HL-60/S4 treated with phorbol 12-myristate 13-acetate at 8.2 ng/mL for 4 days and 3 days (cell line): ENCODE measurements around the gene KIAA1671.
"Not testable (repeated sequence)": the region's sequence is repeated elsewhere in the genome, so short reads cannot be mapped to it uniquely, and the experiment has no call there.

Experiments used
- in situ Hi-C: fragments of 300-500 bp; cut with MboI; formaldehyde crosslinking; loops from 2 replicates; pipeline ENCODE4 v1.15.0; 2022; ENCODE audit warnings: low sequenced_read_pairs

Gene KIAA1671

DNA sequence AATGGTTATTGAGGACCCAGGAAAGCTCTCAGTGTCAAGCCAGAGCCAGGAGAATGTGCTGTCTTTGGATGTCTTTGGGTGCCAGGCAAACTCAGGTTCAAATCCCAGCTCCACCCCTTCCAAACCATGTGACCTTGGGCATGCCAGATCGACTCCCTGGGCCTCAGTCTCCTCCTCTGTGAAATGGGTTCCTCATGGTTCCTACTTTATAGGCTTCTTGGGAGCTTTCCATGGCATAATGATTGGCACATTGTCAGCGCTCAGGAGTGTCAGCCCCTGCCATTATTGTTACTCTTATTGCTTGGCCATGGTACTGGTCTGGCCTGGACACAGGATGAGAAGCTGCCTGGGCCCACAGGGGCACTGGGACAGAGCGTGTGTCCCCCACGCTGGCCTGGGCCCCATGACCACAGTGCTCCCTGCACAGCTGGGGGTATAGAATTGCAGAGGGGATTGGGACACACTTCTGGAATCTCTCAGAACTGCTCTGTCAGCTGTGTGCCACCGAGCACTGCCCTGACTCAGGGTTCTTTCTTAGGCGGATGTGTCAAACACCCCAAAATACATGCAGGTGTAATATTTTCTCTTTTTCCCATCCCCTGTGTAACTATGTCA lies 209.5 kb downstream of the KIAA1671 start:
- in situ Hi-C loops, result no loop called here

DNA sequence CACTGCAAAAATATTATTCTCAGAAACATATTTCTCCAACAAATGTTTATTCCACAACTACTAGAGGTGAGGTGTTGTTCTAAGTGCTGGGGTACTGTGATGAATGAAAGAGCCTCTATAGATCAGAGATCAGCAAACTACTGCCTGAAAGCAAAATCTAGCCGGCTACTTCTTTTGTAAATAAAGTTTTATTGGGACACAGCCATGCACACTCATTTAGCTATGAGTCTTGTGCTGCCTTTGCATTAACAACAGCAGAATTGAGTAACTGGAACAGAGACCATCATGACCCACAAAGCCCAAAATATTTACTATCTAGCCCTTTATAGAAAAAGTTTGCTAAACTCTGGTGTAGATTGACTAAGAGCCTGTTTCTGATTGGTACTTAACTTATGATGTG lies 210.0 kb downstream of the KIAA1671 start:
- in situ Hi-C loops, result no loop called here

DNA sequence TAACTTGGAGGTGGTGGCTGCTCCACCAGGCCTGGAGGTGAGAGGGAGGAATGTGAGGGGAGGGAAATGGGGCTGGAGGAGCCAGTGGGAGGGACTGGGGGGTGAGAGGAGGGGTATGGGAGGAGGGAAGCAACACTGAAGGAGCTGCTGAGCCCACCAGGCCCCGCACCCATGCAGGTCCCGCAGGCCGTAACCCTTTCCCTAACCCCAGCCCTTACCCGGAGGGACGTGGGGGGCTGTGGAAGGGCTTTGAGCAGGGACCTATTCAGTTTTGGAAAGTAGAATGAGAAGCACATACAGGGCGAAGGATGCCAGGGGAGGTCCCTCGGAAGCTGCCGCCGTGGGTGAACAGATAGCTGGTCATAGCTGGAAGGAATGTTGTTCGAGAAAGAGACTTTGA lies 213.3 kb downstream of the KIAA1671 start:
- in situ Hi-C loops, result no loop called here

DNA sequence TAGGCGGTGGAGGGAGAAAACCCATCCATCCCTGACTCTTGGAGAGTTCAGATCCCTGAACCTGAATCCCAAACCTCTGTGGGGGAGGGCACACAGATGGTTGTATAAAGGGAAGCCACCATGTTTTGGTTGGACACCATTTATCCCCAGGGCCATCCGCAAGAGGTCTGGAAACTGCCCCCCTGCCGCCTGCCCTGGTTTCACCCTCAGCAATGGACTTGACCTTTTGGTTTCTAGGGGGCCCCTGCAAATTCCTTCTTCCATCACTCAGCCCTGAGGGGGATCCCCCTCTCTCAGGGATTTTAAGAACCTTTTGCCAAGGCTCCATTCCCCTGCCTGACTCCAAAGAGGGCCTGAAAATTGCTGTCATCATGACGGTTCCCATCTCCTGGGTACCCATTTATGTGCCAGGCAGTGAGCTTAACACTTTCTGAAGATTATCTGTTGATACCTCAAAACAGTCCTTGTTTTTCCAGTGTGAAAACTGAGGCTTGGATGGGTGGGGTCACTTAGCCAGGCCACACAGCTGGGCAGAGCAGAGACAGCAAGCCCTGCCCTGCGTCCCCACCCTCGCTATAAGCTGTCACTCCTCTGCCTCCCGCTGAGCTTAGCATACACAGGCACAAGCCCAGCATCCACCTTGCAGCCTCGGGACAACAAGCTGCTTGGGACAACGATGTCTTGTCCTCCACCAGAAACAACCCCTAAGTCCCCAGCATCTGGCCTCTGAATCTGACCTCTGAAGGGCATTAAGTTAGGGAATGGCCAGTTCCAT lies 213.9 kb downstream of the KIAA1671 start:
- in situ Hi-C loops, result no loop called here

DNA sequence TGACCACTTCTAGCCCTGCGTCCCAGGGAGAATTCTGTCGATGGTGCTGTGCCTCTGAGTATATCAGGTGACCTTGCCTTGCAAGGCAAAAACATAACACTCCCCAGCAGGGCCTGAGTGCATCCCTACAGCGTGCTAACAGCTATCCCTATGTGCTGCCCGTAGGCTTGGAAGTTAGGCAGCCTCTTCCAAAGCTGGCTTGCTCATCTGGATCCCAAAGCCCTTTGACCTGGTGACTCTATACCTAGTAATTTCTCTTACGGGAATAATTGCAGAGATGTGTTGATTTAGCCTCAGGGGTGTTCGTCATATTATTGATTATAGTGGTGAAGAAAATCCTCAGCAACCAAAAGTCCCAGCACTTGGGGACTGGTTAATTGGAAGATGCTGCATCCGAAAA lies 214.6 kb downstream of the KIAA1671 start:
- in situ Hi-C loops, result no loop called here

DNA sequence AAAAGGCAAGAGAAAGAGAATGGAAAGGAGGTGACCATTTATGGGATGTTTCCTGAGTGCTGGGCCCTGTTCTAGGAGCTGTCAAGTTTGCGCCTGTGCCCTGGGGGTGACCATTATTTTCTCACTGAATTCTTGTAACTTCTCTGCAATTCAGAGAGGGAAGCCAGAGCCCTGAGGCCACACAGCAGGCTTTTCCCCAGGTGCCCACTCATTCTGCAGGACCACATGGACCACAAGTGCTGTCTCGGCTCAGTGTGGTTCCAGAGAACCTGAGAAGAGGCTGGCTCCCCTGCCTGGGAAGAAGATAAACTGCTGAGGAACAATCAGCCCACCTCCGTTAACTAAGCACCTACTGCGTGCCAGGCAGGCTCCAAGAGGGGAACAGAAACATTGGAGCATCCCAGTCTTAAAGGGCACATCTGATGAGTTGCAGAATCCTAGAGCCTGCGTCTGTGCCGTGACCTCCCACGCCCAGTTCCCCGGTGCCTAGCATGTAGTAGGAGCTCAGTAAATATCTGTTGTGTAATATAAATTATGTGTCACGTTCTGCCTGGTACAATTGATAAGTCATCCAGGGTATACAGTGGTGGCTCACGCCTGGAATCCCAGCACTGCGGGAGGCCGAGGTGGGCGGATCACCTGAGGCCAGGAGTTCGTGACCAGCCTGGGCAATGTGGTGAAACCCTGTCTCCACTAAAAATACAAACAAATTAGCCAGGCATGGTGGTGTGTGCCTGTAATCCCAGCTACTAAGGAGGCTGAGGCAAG lies 215.5 kb downstream of the KIAA1671 start:
- in situ Hi-C loops, result no loop called here

DNA sequence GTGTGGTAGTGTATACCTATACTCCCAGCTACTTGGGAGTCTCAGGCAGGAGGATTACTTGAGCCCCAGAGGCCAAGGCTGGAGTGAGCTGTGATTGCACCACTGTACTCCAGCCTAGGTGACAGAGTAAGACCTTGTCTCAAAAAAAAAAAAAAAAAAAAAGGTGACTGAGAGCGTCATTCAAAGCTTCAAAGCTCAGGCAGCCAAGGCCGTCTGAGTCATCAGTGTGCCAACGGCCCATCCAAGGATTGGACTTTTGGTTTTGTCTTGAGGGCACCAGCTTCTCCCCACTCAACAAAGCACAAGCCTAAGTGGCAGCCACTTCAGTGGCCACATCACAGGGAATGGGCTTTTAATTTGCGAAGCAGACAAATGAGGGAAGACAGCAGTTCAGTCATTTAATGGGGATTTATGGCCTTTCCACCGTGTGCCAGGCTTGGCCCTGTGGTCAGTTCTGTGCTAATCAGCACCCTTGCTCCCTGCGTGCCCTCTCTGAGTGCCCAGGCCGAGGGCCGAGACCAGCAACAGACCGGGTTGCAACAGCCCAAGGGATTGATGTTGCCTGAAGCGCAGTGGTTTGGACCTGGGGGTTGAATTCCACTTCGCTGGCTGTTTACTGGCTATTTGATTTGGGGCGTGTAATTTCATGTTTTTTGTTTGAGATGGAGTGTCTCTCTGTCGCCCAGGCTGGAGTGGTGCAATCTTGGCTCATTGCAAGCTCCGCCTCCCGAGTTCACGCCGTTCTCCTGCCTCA lies 216.9 kb downstream of the KIAA1671 start:
- in situ Hi-C loops, result no loop called here

DNA sequence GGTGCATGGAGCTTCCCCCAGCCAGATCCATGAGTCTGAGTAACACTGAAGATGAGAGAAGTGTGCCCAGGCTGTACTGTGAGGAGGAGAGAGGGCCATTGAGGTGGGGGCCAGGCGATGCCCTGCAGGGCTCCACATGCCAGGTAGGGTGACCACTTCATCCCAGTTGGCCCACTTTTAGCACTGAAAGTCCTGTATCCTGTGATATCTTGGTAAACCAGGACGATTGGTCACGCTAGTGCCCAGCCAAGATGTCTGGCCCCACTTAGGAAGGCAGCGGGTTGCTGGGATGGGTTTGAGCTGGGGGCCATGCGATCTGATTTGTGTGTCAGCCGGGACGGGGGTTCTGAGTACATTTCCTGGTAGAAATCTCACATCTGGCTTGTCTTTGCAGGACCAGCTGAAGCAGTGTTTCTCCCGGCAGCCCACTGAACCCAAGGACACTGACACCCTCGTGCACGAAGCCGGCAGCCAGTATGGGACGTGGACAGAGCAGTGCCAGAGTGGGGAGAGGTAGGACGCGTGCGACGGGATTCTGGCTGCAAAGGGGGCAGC lies 218.0 kb downstream of the KIAA1671 start:
- in situ Hi-C loops, result no loop called here

DNA sequence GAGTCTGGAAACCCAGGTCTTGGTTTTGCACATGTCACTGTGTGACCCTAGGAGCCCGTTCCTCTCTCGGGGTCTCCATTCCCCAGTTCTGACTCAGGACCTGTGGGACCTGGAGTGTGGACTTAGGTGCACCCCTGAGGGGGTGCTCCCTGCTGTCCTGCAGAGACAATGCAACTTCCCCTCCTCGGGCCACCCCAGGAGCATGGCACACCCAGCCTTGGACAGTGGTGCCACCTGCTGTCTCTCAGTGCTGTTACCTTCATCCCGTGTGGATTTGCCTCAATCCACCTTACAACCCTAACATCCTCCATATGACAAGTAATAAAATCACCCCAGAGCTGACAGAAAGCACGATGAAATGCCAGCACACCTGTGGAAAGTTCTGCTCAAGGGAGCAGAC lies 219.6 kb downstream of the KIAA1671 start:
- in situ Hi-C loops, result no loop called here

DNA sequence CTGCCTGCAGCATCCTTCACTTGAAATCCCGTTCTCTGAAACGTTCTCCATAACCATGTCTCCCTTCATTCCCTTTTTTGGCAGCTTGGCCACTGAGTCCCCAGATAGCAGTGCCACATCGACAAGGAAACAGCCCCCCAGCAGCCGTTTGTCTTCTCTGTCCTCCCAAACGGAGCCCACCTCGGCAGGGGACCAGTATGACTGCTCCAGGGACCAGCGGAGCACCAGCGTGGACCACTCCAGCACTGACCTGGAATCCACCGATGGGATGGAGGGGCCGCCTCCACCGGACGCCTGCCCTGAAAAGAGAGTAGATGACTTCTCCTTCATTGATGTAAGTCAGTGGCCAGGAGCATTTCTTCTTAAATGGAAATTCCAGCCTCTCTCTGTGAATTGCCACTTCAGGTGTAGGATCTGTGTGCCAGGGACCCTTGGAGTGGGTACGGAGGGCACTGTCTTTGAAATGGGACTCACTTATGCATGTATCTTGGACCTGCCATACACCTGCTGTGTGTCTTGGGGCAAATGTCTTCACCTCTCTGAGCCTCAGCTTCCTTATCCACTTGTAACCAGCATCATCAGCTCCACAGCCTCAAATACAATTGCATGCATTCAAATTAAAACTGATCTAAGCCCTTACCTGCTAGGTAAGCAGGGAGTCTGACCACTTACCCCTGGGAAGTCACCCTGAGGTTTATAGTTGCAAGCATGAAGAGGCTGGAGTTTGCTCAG lies 221.8 kb downstream of the KIAA1671 start:
- in situ Hi-C loops, result no loop called here

DNA sequence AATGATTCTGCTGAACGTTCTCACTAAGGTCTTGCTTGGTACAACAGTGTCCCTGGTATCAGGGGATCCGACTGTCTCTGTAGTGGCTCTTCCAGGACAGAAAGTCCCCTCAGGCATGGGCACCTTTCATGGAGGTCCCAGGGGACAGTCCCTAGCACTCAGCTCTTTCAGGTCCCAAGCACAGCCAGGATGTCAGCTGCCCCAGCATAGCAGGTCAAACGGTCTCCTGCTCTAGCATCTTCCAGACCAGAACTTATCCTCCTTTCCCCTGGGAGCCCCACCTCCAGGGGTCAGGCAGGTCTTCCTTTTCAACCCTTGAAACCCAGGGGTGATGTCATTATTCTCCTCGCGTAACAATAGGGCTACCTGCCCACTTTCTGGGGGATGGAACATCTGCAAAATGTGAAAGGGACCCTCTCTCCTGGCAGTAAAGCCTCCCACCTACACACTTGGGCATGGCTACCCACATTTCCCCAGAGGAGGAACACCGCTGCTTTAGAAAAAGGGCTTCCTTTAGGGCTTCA lies 222.4 kb downstream of the KIAA1671 start:
- in situ Hi-C loops, result no loop called here

DNA sequence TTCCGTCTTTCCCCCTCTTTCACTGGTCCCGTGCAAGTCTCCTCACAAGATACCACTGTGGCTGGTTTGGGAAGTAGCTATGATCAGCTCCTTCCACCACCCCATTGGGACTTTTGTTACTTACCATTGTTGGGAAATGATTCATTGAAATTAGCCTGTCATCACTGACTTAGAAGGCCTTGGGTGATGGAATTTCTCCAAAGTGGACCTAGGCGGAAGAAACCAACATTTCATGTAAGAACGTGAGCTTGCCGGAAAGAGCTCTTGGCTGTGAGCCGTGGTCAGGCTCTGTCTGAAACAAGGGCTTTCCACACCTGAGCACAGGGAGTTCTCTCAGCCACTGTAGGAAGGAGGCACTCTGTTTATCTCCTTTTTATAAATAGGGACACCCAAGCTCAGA lies 223.7 kb downstream of the KIAA1671 start:
- in situ Hi-C loops, result no loop called here

DNA sequence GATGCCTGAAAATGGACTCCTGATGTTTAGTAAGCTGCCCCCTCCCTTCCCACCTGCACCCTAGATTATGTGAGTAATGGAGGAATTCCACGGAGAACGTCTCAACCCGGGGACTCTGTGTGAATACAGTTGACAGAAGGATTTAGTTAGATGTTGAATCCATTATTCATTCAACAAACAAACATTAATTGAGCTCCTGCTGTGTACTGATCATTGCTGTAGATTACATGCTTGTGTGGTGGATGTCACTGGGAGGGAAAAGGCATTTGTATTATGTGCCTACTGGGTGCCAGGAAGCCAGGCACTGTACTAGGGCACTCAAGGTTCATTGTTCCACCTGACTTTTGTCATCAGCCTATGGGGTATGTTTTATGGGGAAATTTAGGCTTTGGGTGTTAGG lies 224.3 kb downstream of the KIAA1671 start:
- in situ Hi-C loops, result no loop called here

DNA sequence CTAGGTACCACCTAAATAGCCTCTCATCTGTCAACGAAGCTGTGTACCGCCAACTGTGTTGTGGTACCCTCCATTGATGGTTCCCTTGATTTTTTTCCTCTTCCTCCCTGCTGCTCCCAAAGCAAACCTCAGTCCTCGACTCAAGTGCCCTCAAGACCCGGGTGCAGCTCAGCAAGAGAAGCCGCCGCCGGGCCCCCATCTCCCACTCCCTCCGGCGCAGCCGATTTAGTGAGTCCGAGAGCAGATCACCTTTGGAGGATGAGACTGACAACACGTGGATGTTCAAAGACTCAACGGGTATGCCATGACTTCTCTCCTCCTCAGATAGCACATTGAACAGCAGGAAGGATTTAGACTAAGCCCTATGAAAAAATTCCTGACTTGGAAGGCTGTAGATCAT lies 224.7 kb downstream of the KIAA1671 start:
- in situ Hi-C loops, result no loop called here

DNA sequence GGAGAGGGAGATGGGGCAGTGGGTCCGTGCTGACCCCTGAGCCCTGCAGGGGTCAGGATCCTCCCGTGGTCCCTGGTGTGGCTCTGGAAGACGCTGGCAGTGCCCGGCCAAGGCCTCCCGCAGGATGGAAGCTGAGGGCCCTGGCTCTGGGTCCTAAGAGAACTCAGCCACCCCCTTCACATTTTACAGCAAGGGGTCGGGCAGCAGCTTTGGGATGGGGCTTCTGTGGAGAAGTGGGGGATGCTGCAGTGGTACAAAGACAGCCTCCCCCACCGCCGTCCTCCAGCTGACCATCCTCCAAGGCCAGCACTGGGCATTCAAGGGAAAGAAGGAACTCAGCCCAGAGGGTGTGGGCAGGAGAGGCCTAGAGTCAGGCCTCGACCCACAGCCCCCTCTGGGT lies 225.4 kb downstream of the KIAA1671 start:
- in situ Hi-C loops, result no loop called here

DNA sequence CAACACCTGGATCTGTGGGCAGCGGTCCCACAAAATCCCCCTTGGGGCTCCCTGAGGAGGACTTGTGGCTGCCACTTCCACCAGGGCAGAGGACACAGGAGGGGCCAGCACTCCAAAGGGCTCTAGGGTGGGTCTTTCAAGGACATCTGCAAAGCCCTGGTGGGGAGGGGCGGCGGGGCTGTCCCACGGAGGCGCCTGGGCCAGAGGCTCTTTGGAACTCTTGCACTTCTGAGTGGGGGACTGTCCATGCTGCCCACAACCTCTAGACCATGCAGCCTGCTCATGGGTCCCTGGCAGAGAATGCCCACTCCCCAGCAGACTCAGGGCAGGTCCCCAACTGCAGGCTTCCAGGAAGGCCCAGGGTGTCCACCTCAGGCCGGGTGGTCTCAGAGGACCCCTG lies 225.8 kb downstream of the KIAA1671 start:
- in situ Hi-C loops, result not testable (repeated sequence)

DNA sequence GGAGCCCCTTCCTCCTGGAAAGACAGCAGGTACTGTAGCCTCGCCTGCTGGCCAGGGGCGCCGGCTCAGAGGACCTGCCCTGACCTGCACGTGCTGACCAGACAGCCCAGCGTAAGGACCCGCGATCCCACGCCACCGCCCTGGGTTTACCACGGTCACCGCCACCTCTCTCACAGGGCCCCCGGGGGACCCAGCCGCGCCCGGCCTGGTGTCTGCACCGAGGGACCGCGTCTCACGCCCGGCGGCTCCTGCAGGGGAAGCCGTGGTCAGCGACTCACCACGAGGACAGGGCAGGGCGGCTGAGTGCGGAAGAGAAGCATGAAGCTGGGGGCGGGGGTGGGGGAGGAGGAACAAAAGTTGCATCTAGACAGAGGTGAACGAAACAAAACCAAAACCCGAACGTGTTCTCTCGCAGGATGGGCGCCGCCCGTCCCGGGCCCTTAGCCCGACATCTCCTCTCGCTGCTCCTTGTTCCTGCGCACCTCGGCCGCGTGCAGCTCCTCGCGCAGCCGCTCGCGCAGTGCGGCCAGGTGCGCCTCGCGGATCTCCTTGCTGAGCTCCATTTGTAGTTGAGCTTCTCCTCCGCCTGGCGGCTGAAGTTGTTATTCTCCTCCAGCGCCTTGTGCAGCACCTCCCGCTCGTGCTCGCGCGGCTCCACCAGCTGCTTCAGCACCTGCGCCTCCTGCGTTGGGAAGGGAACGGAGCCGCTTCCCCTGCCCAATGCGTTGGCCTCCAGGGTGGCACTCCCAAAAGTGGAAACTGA lies 226.5 kb downstream of the KIAA1671 start:
- in situ Hi-C loops, result not testable (repeated sequence)

DNA sequence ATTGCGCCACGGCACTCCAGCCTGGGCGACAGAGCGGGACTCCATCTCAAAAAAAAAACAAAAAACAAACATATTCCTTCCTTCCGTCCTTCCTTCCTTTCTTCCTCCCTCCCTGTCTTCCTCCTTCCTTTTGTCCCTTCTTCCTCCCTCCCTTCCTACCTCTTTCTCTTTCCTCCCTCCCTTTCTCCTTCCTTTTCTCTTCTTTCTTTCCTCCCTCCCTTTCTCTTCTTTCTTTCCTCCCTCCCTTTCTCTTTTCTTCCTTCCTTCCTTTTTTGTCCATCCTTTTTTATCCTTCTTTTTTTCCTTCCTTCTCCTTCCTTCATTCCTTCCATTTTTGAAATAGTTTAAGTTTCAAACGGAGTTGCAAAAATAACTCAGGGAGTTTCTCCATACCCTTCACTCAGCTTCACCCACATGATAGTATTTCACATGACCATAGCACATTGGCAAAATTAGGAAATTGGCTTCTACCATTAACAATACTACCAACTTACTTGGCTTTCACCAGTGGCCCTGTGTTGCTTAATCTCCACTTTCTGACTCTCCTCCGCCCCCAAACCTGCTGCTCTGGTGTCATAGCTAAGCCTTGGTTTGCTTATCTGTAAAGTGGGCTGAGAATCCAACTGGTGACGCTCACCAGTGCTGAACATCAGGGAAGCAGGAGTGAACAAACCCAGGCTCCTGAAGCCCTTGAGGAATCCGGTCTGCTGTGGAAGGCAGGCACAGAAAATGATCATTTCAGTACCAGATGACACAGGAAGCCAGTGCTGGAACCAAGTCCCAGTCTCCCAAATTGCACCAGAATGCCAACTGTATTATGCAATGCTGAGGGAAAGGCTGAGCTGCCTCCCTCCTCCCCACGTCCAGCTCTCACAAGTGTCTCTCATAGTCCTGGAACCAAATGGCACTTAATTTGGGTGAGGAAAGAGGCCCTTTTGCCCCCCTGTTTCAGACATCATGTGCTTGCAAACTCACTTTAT lies 229.9 kb downstream of the KIAA1671 start:
- in situ Hi-C loops, result no loop called here
